IMR-90 (cell line): ENCODE measurements around the gene LHPP.

Experiments used
- BHLHE40 ChIP-seq: fragments of 150-350 bp; IDR thresholded peaks from 2 replicates; pipeline ENCODE4 v1.6.1; 2016; ENCODE audit warnings: mild to moderate bottlenecking, low read depth, low read length
- CEBPB ChIP-seq: IDR thresholded peaks from 2 replicates; pipeline ENCODE4 v1.6.1; 2012; ENCODE audit warnings: low read depth, low read length, improper control_type of control experiment
- CHD1 ChIP-seq: IDR thresholded peaks from 2 replicates; pipeline ENCODE4 v1.6.1; 2012; ENCODE audit warnings: low read depth, low read length, improper control_type of control experiment
- FOS ChIP-seq: fragments of 150-350 bp; IDR thresholded peaks from 2 replicates; pipeline ENCODE4 v1.6.1; 2016; ENCODE audit warnings: low read depth, low read length
- MAFK ChIP-seq: IDR thresholded peaks from 2 replicates; pipeline ENCODE4 v1.6.1; 2012; ENCODE audit warnings: low read depth, low read length, improper control_type of control experiment
- MXI1 ChIP-seq: IDR thresholded peaks from 2 replicates; pipeline ENCODE4 v1.6.1; 2012; ENCODE audit warnings: low read depth, mild to moderate bottlenecking, low read length, moderate library complexity, borderline replicate concordance
- NFE2L2 ChIP-seq: fragments of 150-350 bp; IDR thresholded peaks from 2 replicates; pipeline ENCODE4 v1.6.1; 2016; ENCODE audit warnings: low read depth, mild to moderate bottlenecking, low read length
- POLR2A ChIP-seq: IDR thresholded peaks from 2 replicates; pipeline ENCODE4 v1.6.1; 2012; ENCODE audit warnings: mild to moderate bottlenecking, low read depth, low read length
- RAD21 ChIP-seq: IDR thresholded peaks from 2 replicates; pipeline ENCODE4 v1.6.1; 2012; ENCODE audit warnings: low read length, improper control_type of control experiment
- RCOR1 ChIP-seq: IDR thresholded peaks from 2 replicates; pipeline ENCODE4 v1.6.1; 2012; ENCODE audit warnings: mild to moderate bottlenecking, low read length, improper control_type of control experiment; ENCODE audit not compliant: insufficient replicate concordance
- RFX5 ChIP-seq: IDR thresholded peaks from 2 replicates; pipeline ENCODE4 v1.8.0; 2012; ENCODE audit warnings: low read depth, mild to moderate bottlenecking, low read length, moderate library complexity
- SMC3 ChIP-seq: fragments of 150-350 bp; IDR thresholded peaks from 2 replicates; pipeline ENCODE4 v1.6.1; 2016; ENCODE audit warnings: low read depth, mild to moderate bottlenecking, antibody characterized with exemption, low read length, moderate library complexity
- TF ChIP-seq, protein P1 (sequence below): conservative IDR thresholded peaks from 2 replicates; pipeline ENCODE4 v1.5.1; 2012; ENCODE audit warnings: mild to moderate bottlenecking, low read depth, low read length, improper control_type of control experiment
- TF ChIP-seq, protein P2 (sequence below): fragments of 150-350 bp; IDR thresholded peaks from 2 replicates; pipeline ENCODE4 v1.6.1; 2017; ENCODE audit warnings: mild to moderate bottlenecking, antibody characterized with exemption, low read length, low read depth

DNA sequence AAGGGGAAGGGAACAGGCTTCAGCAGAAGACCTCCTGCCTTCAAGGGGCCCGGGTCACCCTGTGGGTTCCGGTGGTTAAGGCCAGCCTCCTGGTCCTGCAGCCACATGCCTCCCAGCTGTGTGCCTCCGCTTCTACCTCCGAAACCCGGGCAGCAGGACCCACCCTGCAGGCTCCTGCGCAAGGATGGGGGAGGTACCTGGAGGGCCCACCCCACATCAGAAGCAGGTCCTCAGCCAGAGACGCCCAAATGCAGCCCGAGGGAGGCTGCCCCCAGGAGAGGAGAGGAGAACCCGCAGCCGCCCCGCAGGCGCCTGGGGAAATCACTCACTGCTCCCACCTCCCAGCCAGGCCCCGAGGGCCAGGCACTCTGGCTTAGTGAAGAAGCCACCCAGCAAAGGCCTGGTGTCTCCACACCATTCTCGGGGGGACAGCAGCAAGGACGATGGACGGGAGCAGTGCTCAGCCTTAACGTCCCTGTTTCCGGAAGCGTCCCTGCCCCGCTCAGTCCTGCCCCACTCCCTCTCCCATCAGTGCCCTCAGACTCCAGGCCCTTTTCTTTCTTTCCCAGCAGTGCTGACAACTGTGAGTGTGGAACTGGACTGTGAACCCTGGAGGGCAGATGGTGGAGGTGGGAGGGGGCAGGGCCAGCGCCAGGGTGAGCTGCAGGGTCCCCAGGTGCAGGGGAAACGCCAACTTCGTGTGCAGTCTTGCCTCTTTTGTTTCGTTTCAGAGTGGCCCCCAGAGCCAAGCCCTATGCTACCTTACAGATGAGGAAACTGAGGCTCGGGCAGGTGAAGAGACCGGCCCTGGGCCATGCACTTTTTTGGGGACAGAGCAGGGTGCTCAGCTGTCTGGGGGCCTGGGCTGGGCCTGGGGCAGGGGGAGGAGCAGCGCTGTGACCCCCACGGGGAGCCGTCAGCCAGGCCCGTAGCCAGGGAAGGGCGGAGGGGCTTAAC lies 144.5 kb downstream of the LHPP start:
- TF ChIP-seq MXI1, result no peak
- TF ChIP-seq, protein P1, sequence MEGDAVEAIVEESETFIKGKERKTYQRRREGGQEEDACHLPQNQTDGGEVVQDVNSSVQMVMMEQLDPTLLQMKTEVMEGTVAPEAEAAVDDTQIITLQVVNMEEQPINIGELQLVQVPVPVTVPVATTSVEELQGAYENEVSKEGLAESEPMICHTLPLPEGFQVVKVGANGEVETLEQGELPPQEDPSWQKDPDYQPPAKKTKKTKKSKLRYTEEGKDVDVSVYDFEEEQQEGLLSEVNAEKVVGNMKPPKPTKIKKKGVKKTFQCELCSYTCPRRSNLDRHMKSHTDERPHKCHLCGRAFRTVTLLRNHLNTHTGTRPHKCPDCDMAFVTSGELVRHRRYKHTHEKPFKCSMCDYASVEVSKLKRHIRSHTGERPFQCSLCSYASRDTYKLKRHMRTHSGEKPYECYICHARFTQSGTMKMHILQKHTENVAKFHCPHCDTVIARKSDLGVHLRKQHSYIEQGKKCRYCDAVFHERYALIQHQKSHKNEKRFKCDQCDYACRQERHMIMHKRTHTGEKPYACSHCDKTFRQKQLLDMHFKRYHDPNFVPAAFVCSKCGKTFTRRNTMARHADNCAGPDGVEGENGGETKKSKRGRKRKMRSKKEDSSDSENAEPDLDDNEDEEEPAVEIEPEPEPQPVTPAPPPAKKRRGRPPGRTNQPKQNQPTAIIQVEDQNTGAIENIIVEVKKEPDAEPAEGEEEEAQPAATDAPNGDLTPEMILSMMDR, result no peak
- no peak for TF ChIP-seq POLR2A
- TF ChIP-seq, protein P2, sequence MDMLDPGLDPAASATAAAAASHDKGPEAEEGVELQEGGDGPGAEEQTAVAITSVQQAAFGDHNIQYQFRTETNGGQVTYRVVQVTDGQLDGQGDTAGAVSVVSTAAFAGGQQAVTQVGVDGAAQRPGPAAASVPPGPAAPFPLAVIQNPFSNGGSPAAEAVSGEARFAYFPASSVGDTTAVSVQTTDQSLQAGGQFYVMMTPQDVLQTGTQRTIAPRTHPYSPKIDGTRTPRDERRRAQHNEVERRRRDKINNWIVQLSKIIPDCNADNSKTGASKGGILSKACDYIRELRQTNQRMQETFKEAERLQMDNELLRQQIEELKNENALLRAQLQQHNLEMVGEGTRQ, result no peak
- TF ChIP-seq RCOR1, result no peak
- TF ChIP-seq FOS, result no peak
- no peak for TF ChIP-seq RFX5
- TF ChIP-seq SMC3, result no peak
- TF ChIP-seq BHLHE40, result no peak
- TF ChIP-seq CEBPB, result no peak
- no peak for TF ChIP-seq RAD21
- no peak for TF ChIP-seq MAFK
- TF ChIP-seq NFE2L2, result no peak
- no peak for TF ChIP-seq CHD1
